HEK293 (cell line): Measurements from ENCODE around the gene AHRR.

ENCODE experiments used
- CTCF ChIA-PET: fragments of 350-600 bp; formaldehyde crosslinking; extraction: SDS; loops from one replicate; lab custom pipeline; 2021; ENCODE audit warnings: antibody characterized with exemption; lab: Yijun Ruan, JAX
- POLR2A ChIA-PET: fragments of 300-600 bp; formaldehyde crosslinking; extraction: SDS; loops from one replicate; lab custom pipeline; 2020; ENCODE audit warnings: antibody characterized with exemption, inconsistent platforms; lab: Yijun Ruan, JAX
- H3K27ac ChIP-seq: fragments of 200-500 bp; sonication (Bioruptor generic); 2 replicates; pipeline ENCODE4 v1.5.1; 2014; ENCODE audit warnings: low read depth, low read length, control low read depth, inconsistent platforms; ENCODE audit errors: extremely low read depth
- H3K36me3 ChIP-seq, 2 experiments: fragments of 200-500 bp in 1 of 2; sonication (Bioruptor generic) in 1 of 2; 1 replicate in 1 of 2; 2 replicates in 1 of 2; pipeline ENCODE4 v1.5.1; 2014 to 2017; ENCODE audit warnings: inconsistent platforms in 2 of 2, low read length in 2 of 2; ENCODE audit not compliant: control insufficient read depth in 2 of 2, insufficient read depth in 1 of 2
- H3K4me1 ChIP-seq: fragments of 200-500 bp; sonication (Bioruptor generic); 2 replicates; pipeline ENCODE4 v1.5.1; 2014; ENCODE audit warnings: mild to moderate bottlenecking, low read length, inconsistent platforms; ENCODE audit not compliant: control insufficient read depth, insufficient read depth
- H3K4me3 ChIP-seq: 2 replicates; pipeline ENCODE4 v1.5.1; 2011; ENCODE audit warnings: low read depth, mild to moderate bottlenecking, control low read depth, low read length, moderate library complexity
- H3K9me3 ChIP-seq: fragments of 200-500 bp; sonication (Bioruptor generic); 2 replicates; pipeline ENCODE4 v1.5.1; 2014; ENCODE audit warnings: low read depth, low read length, inconsistent platforms; ENCODE audit not compliant: control insufficient read depth, insufficient read depth
- EGR2 ChIP-seq: fragments of 450-650 bp; formaldehyde crosslinking; IDR thresholded peaks from 2 replicates; pipeline ENCODE4 v1.5.1; 2016; ENCODE audit warnings: low read depth, missing biosample characterization, missing genetic modification characterization
- ELK4 ChIP-seq: IDR thresholded peaks from 2 replicates; pipeline ENCODE4 v1.6.1; 2011; ENCODE audit warnings: mild to moderate bottlenecking, low read depth, low read length, borderline replicate concordance
- FEZF1 ChIP-seq: fragments of 450-650 bp; formaldehyde crosslinking; IDR thresholded peaks from 2 replicates; pipeline ENCODE4 v1.5.1; 2016; ENCODE audit warnings: missing biosample characterization, missing genetic modification characterization
- HOXD13 ChIP-seq: sonication (generic); formaldehyde crosslinking; IDR thresholded peaks from 2 replicates; pipeline ENCODE4 v1.8.0; 2022; ENCODE audit warnings: missing genetic modification reagents, borderline replicate concordance
- OSR2 ChIP-seq: fragments of 450-650 bp; formaldehyde crosslinking; IDR thresholded peaks from 2 replicates; pipeline ENCODE4 v1.5.1; 2016; ENCODE audit warnings: missing biosample characterization, missing genetic modification characterization
- SCRT2 ChIP-seq: fragments of 450-650 bp; formaldehyde crosslinking; IDR thresholded peaks from 2 replicates; pipeline ENCODE4 v1.5.1; 2016; ENCODE audit warnings: missing biosample characterization, missing genetic modification characterization
- SP3 ChIP-seq: fragments of 450-650 bp; formaldehyde crosslinking; IDR thresholded peaks from 2 replicates; pipeline ENCODE4 v1.5.1; 2016; ENCODE audit warnings: missing biosample characterization, missing genetic modification characterization
- TRIM28 ChIP-seq: IDR thresholded peaks from 2 replicates; pipeline ENCODE4 v1.6.1; 2011; ENCODE audit warnings: low read length, control low read depth, borderline replicate concordance
- YY1 ChIP-seq: fragments of 450-650 bp; formaldehyde crosslinking; IDR thresholded peaks from 2 replicates; pipeline ENCODE4 v1.5.1; 2018; ENCODE audit warnings: missing biosample characterization, missing genetic modification characterization
- ZIC2 ChIP-seq: fragments of 450-650 bp; formaldehyde crosslinking; IDR thresholded peaks from 2 replicates; pipeline ENCODE4 v1.5.1; 2016; ENCODE audit warnings: missing biosample characterization, missing genetic modification characterization
- ZNF112 ChIP-seq: fragments of 450-650 bp; formaldehyde crosslinking; IDR thresholded peaks from 2 replicates; pipeline ENCODE4 v1.5.0; 2017; ENCODE audit warnings: missing biosample characterization, missing genetic modification characterization
- ZNF292 ChIP-seq: fragments of 450-650 bp; formaldehyde crosslinking; IDR thresholded peaks from 2 replicates; pipeline ENCODE4 v1.5.1; 2016; ENCODE audit warnings: low read depth, missing biosample characterization, missing genetic modification characterization, borderline replicate concordance
- ZNF302 ChIP-seq: fragments of 450-650 bp; formaldehyde crosslinking; IDR thresholded peaks from 2 replicates; pipeline ENCODE4 v1.5.1; 2016; ENCODE audit warnings: missing biosample characterization, missing genetic modification characterization, low read depth
- ZNF404 ChIP-seq: fragments of 450-650 bp; formaldehyde crosslinking; IDR thresholded peaks from 2 replicates; pipeline ENCODE4 v1.5.1; 2017; ENCODE audit warnings: missing biosample characterization, missing genetic modification characterization
- TF ChIP-seq, protein P1 (sequence below): fragments of 450-650 bp; formaldehyde crosslinking; IDR thresholded peaks from 2 replicates; pipeline ENCODE4 v1.5.1; 2017; ENCODE audit warnings: missing biosample characterization, missing genetic modification characterization
- TF ChIP-seq, protein P2 (sequence below): fragments of 450-650 bp; formaldehyde crosslinking; IDR thresholded peaks from 2 replicates; pipeline ENCODE4 v1.5.1; 2016; ENCODE audit warnings: missing biosample characterization, missing genetic modification characterization

Gene AHRR

DNA sequence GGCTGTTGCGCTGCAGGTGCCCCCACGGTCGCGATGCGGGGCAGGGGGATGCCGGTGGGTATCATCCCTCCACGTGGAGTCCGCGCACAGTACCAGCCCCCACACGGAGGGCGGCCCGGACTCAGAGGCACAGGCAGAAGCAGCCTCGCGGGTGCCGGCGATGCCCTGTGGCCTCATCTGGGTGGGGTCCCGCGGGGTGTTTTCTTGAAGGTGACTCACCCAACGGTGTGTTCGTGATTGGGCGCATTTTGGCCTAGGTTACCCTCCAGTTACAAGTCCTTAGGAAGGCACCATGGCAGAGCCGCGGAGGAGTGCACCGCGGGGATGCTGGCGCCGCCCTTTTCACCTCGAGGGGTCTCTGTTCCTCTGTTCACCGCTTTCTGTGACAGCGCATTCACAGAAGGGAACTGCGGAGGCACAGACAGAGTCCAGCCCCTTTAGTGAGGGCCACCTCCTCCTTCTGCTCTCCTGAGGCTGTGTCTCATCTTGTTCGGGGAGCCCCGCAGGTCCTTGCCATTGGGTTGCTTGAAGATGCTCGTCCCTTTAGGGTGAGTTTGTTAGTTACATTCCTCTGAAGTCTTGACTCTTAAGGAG, 99.9 kb downstream of the AHRR start:
- H3K36me3 ChIP-seq, result peaks cover 0 to 22% of the 10 kb centered on the region in 2 experiments; a peak in 2 of 3 replicates
- TF ChIP-seq, protein P1, sequence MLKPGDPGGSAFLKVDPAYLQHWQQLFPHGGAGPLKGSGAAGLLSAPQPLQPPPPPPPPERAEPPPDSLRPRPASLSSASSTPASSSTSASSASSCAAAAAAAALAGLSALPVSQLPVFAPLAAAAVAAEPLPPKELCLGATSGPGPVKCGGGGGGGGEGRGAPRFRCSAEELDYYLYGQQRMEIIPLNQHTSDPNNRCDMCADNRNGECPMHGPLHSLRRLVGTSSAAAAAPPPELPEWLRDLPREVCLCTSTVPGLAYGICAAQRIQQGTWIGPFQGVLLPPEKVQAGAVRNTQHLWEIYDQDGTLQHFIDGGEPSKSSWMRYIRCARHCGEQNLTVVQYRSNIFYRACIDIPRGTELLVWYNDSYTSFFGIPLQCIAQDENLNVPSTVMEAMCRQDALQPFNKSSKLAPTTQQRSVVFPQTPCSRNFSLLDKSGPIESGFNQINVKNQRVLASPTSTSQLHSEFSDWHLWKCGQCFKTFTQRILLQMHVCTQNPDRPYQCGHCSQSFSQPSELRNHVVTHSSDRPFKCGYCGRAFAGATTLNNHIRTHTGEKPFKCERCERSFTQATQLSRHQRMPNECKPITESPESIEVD (tag by site-specific recombination), result no peak
- TF ChIP-seq SP3 (tag by site-specific recombination) (no peak), YY1 (tag by site-specific recombination) (no peak), ELK4 (no peak), HOXD13 (CRISPR knock-in tag) (no peak), ZNF292 (tag by site-specific recombination) (no peak), ZIC2 (tag by site-specific recombination) (no peak), ZNF404 (tag by site-specific recombination) (no peak), SCRT2 (tag by site-specific recombination) (no peak), FEZF1 (tag by site-specific recombination) (no peak)
- TF ChIP-seq, protein P2, sequence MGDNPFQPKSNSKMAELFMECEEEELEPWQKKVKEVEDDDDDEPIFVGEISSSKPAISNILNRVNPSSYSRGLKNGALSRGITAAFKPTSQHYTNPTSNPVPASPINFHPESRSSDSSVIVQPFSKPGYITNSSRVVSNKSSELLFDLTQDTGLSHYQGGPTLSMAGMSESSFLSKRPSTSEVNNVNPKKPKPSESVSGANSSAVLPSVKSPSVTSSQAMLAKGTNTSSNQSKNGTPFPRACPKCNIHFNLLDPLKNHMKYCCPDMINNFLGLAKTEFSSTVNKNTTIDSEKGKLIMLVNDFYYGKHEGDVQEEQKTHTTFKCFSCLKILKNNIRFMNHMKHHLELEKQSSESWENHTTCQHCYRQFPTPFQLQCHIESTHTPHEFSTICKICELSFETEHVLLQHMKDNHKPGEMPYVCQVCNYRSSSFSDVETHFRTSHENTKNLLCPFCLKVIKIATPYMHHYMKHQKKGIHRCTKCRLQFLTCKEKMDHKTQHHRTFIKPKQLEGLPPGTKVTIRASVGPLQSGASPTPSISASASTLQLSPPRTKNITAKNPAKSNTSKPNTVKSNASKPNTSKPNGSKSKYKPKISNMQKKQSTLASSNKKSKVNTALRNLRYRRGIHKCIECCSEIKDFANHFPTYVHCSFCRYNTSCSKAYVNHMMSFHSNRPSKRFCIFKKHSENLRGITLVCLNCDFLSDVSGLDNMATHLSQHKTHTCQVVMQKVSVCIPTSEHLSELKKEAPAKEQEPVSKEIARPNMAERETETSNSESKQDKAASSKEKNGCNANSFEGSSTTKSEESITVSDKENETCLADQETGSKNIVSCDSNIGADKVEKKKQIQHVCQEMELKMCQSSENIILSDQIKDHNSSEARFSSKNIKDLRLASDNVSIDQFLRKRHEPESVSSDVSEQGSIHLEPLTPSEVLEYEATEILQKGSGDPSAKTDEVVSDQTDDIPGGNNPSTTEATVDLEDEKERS (tag by site-specific recombination), result no peak
- TF ChIP-seq, all 188 proteins: peak for 0
- CTCF ChIA-PET, result no interaction called here
- Histone ChIP-seq H3K4me3 (no peak overlapping the region), H3K4me1 (0 out of 2 replicates have a peak, but pooled peaks cover 2% of the 10 kb centered on the region), H3K27ac (no peak overlapping the region), H3K9me3 (no peaks in the 10 kb centered on the region)
- POLR2A ChIA-PET, result no interaction called here

DNA sequence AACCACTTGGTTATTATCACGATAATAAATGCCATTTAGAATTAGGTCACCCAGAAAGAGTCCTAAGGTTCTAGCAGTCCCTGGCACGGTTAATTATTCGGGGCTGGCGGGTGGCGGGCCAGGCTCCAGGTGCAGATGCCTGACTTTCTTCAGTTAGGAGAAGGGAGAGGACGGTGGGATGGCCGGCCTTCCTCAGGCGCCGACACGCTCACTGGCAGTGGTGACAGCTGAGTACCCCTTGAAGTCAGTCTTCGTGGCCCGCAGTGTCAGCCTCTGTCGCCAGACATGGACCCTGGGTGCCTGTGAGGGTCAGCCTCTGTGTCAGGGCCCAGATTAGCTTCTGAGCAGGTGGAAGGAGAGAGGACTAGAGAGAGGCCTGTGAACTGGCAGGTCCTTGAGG, 100.4 kb downstream of the AHRR start:
- no peak overlapping the region for H3K27ac ChIP-seq
- TF ChIP-seq OSR2 (tag by site-specific recombination), result no peak
- TF ChIP-seq TRIM28, result no peak
- no peak for TF ChIP-seq ZNF112
- no peak for TF ChIP-seq ZNF302
- TF ChIP-seq EGR2, result no peak
- no peak overlapping the region for H3K4me3 ChIP-seq
- ChIA-PET POLR2A (no interaction called here), CTCF (interaction anchor here (0.6 kb wide), 1 partner anchor 38 kb away, joined by 3 read pairs; no protein-coding TSS in a partner anchor)
- H3K4me1 ChIP-seq, result 0 out of 2 replicates have a peak, but pooled peaks cover 2% of the 10 kb centered on the region
- H3K9me3 ChIP-seq, result no peaks in the 10 kb centered on the region
- peaks cover 0 to 20% of the 10 kb centered on the region in 2 experiments; a peak in 2 of 3 replicates for H3K36me3 ChIP-seq
